Subcutaneous abdominal adipose tissue (tissue), 5 donors: ENCODE results near the gene CCDC50.
A peak's percentile ranks its signal among the peaks of the same experiment; 100 is the strongest.

Experiments used
- H3K27ac ChIP-seq: one replicate; pipeline ENCODE4 v1.7.0; 2013; ENCODE audit warnings: low read depth, mild to moderate bottlenecking, inconsistent platforms, low read length, moderate library complexity
- H3K27me3 ChIP-seq, 5 donors: one replicate each; pipeline ENCODE4 v1.7.0; 2013; ENCODE audit warnings: low read length in 5 of 5, inconsistent platforms in 1 of 5; ENCODE audit not compliant: control insufficient read depth in 5 of 5, insufficient read depth in 4 of 5
- H3K36me3 ChIP-seq, 5 donors: one replicate each; pipeline ENCODE4 v1.7.0; 2013; ENCODE audit warnings: low read length in 5 of 5; ENCODE audit not compliant: control insufficient read depth in 5 of 5, insufficient read depth in 5 of 5
- H3K4me1 ChIP-seq, 5 donors: one replicate each; pipeline ENCODE4 v1.7.0; 2013; ENCODE audit warnings: low read length in 5 of 5, mild to moderate bottlenecking in 3 of 5, moderate library complexity in 1 of 5; ENCODE audit not compliant: control insufficient read depth in 5 of 5, insufficient read depth in 5 of 5
- H3K4me3 ChIP-seq, 5 donors: one replicate each; pipeline ENCODE4 v1.7.0; 2013; ENCODE audit warnings: low read length in 5 of 5, low read depth in 1 of 5
- H3K9ac ChIP-seq, 5 donors: one replicate each; pipeline ENCODE4 v1.7.0; 2013; ENCODE audit warnings: low read length in 5 of 5, mild to moderate bottlenecking in 4 of 5, moderate library complexity in 3 of 5
- H3K9me3 ChIP-seq, 5 donors: one replicate each; pipeline ENCODE4 v1.7.0; 2013; ENCODE audit warnings: low read length in 5 of 5; ENCODE audit not compliant: control insufficient read depth in 5 of 5
- donor health status: healthy.
- donor health status: healthy.
- donor health status: healthy.
- donor health status: healthy.
- donor health status: healthy.

Gene CCDC50

DNA sequence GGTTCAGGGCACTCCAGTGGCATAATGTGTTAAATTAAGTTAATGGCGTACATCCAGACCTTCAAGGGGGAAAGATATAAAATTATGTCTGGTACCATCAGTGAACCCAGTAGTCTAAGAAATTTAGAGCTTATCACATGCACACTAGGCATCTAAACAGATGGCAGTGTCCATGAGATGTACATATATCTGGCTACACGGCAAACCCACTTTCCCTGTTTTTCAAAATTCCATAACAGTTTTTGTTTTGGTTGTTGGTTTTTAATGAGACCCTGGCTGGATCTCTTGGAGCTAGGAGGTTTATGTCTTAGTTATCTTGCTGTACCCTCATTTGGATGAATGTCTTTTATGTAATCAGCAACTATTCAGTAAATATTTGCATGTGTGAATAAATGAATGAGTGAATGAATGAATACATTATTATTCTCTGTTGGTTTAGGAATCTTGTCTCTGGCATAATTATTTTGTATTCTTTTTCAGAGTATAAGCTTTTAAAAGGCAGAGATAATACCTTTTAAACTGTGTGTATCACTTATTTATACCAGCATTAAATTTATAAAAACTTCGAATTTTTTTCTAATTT, 4.2 kb downstream of the CCDC50 start:
- Histone ChIP-seq H3K9me3 (no peaks in the 10 kb centered on the region), H3K27me3 (no peaks in the 10 kb centered on the region), H3K9ac (peak overlapping the region in 1 of 5 donors; percentile 2), H3K36me3 (no peaks in the 10 kb centered on the region), H3K4me1 (peaks cover 2 to 65% (median 59%) of the 10 kb centered on the region in 5 donors), H3K4me3 (peak overlapping the region in 1 of 5 donors; percentile 22), H3K27ac (peak overlapping the region; percentile 98)

- no peaks in the 10 kb centered on the region for H3K9me3 ChIP-seq
- peaks cover 0 to 66% (median 59%) of the 10 kb centered on the region in 5 donors for H3K4me1 ChIP-seq
- no peak overlapping the region for H3K4me3 ChIP-seq
- H3K9ac ChIP-seq = no peak overlapping the region
- no peaks in the 10 kb centered on the region for H3K27me3 ChIP-seq
- H3K27ac ChIP-seq = peak overlapping the region; percentile 64
- H3K36me3 ChIP-seq = no peaks in the 10 kb centered on the region
Measured at GRCh38 chr3:191334346-191334893, 5.2 kb downstream of the CCDC50 start.

- Histone ChIP-seq H3K4me3 (no peak overlapping the region), H3K27me3 (no peaks in the 10 kb centered on the region), H3K27ac (peak overlapping the region; percentile 64), H3K4me1 (peaks cover 0 to 68% (median 61%) of the 10 kb centered on the region in 5 donors), H3K9me3 (no peaks in the 10 kb centered on the region), H3K9ac (no peak overlapping the region), H3K36me3 (no peaks in the 10 kb centered on the region)
Measured at GRCh38 chr3:191336833-191337232, 7.6 kb downstream of the CCDC50 start.

DNA sequence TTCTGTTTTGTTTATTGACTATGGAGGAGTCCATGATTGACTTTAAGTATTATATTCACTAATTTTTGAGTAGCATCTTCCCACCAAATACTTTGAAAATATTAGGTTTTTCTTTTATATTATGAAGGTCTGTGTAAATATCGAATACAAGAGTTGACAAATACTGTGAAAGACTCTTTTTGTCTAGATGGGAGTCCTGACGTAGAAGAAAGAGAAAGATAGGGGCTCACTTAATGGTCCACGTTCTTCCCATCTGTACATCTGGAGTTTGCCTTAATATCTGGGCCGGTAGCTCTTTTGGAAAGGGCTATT, 8.9 kb downstream of the CCDC50 start:
- peaks cover 0 to 62% (median 58%) of the 10 kb centered on the region in 5 donors for H3K4me1 ChIP-seq
- H3K36me3 ChIP-seq = no peaks in the 10 kb centered on the region
- H3K4me3 ChIP-seq = no peak overlapping the region
- no peaks in the 10 kb centered on the region for H3K27me3 ChIP-seq
- H3K9ac ChIP-seq = no peak overlapping the region
- H3K27ac ChIP-seq = peak overlapping the region; percentile 64
- no peaks in the 10 kb centered on the region for H3K9me3 ChIP-seq

DNA sequence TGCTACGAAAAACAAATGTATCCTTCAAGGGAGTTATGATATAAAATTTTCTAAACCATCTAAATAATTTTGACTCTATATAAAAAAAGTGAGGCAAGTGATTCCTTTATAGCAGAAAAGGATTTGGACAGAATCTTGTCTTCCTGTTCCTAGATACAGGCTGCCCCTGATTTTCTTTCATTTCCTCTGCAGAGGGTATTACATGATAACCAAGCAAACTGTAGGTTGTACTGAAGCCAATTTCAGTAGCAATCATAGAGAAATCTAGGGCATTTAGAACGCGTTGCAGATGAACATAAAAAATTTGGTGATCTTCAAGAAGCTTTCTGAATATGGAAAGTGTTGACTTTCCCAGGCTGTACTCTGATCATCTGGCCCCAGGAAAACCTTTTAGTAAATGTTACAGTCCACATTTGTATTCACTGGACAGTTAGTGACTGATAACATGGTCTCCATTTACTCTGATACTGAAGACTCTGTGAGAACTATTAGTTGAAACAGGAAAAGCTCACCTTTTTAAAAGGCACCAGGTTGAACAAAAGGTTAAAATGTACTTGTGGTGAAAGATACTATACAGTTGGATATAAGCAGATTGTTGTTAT, 10.2 kb downstream of the CCDC50 start:
- Histone ChIP-seq H3K9ac (no peak overlapping the region), H3K27me3 (no peaks in the 10 kb centered on the region), H3K27ac (no peak overlapping the region), H3K36me3 (no peaks in the 10 kb centered on the region), H3K9me3 (no peaks in the 10 kb centered on the region), H3K4me1 (peaks cover 0 to 64% (median 59%) of the 10 kb centered on the region in 5 donors), H3K4me3 (no peak overlapping the region)

GRCh38 chr3:191340351-191340750, 11.2 kb downstream of the CCDC50 start:
- H3K27me3 ChIP-seq = no peaks in the 10 kb centered on the region
- no peaks in the 10 kb centered on the region for H3K36me3 ChIP-seq
- peak overlapping the region; percentile 11 for H3K27ac ChIP-seq
- H3K9me3 ChIP-seq = no peaks in the 10 kb centered on the region
- H3K9ac ChIP-seq = no peak overlapping the region
- no peak overlapping the region for H3K4me3 ChIP-seq
- H3K4me1 ChIP-seq = peaks cover 0 to 63% (median 56%) of the 10 kb centered on the region in 5 donors

DNA sequence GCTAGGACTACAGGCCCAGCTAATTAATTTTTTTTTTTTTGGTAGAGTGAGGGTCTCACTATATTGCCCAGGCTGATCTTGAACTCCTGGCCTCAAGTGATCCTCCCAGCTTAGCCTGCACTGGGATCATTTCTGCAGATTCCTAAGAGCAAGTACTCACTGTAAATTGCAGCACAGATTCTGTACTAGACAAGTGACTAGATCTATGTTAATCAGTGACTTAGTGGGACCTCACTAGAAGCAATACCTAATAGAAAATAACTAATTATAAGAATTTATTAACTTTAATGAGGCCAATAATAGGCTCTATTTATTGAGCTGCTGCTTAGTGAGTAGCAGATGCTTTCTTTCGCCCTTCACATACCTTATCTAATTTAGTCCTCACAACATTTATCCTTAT, 11.8 kb downstream of the CCDC50 start:
- H3K27ac ChIP-seq = peak overlapping the region; percentile 68
- no peaks in the 10 kb centered on the region for H3K36me3 ChIP-seq
- no peaks in the 10 kb centered on the region for H3K9me3 ChIP-seq
- no peak overlapping the region for H3K9ac ChIP-seq
- H3K4me1 ChIP-seq = peaks cover 0 to 63% (median 55%) of the 10 kb centered on the region in 5 donors
- H3K27me3 ChIP-seq = no peaks in the 10 kb centered on the region
- H3K4me3 ChIP-seq = no peak overlapping the region

GRCh38 chr3:191342006-191342405, 12.8 kb downstream of the CCDC50 start:
- H3K9ac ChIP-seq = no peak overlapping the region
- no peaks in the 10 kb centered on the region for H3K9me3 ChIP-seq
- no peak overlapping the region for H3K4me3 ChIP-seq
- peaks cover 0 to 58% (median 54%) of the 10 kb centered on the region in 5 donors for H3K4me1 ChIP-seq
- H3K27ac ChIP-seq = peak overlapping the region; percentile 68
- H3K36me3 ChIP-seq = no peaks in the 10 kb centered on the region
- H3K27me3 ChIP-seq = no peaks in the 10 kb centered on the region

DNA sequence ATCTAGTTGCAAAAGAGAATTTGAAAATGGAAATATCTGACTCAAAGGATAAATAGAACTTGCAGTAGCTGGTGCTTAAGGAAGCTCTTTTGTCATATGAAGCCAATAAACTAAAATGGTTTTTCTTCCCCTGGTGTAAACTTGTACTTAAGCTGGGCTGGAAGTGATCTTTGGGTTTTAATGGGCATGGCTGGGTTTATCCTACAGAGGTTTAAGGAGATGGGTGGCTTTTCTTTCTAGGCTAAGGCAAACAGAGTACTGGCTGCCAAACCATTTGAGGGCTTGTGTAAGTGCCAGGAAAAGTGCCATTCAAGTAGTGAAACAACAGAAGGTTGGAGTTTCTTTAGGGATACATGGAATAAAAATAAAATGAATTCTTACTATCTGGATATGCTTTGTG, 13.2 kb downstream of the CCDC50 start:
- Histone ChIP-seq H3K36me3 (no peaks in the 10 kb centered on the region), H3K27me3 (no peaks in the 10 kb centered on the region), H3K9me3 (no peaks in the 10 kb centered on the region), H3K9ac (peak overlapping the region in 1 of 5 donors; percentile 49), H3K4me3 (no peak overlapping the region), H3K27ac (peak overlapping the region; percentile 68), H3K4me1 (peaks cover 0 to 57% (median 54%) of the 10 kb centered on the region in 5 donors)

DNA sequence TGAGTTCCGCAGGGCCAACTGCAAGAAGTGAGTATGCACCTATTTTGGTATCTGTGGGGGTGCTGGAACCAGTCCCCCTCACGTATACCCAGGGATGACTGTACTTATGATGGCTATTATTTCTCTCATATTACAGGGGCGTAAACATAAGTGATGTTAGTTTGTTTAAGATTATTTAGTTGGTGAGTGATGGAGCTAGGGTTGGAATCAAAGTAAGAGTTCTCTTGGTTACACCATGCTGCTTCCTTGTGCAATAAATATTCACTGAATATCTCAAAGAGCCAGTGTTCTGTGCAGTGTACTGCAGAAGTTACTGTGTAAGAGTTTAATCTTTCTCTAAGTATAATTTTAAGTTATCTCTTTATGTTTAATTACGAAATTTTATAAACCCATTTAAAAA, 13.9 kb downstream of the CCDC50 start:
- Histone ChIP-seq H3K27me3 (no peaks in the 10 kb centered on the region), H3K36me3 (no peaks in the 10 kb centered on the region), H3K4me1 (peaks cover 0 to 54% (median 47%) of the 10 kb centered on the region in 5 donors), H3K9me3 (no peaks in the 10 kb centered on the region), H3K9ac (no peak overlapping the region), H3K27ac (peak overlapping the region; percentile 68), H3K4me3 (no peak overlapping the region)
